ENCODE data around the gene IQCE. TPM values are rescaled to one million over a fixed set of nuclear protein-coding genes. Genes with fewer than 3 reads are reported as not detected.
A peak's percentile ranks its signal among the peaks of the same experiment; 100 is the strongest.

The IQCE gene
- total RNA-seq, 2 donors from 2014 or later: 6.6 to 9.1 TPM

DNA sequence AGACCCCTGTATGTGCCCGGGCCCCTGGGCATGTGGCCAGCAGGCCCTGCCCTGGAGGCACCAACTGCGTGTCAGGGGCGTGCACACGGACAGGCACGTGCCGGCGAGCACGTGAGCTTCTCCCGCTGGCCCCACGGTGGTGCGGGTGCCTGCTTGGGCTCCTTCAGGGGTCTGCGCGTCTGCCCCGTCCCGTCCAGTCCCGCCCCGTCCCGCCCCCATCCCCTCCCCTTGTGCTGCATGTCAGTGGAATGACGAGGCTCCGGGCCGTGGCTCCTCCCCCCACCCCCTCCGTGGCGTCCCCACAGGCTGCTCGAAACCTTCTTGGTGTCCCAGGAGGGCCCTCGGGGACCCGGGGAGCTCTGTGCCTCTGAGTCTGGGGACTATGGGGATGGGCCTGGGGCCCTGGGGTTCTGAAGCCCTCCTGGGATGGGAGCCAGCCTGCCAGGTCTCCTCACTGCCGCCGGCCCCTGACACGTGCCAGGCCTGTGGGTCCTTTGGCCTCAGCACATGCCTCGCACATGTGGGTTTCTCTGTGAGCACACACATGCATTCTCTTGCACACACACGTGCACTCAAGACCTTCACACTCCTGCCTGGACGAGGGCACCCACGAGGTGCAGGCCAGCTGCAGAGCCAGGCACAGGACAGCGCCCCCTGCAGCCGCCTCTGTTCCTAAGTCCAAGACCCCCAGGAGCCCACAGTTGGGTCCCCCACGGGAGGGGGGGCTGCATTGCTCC is 101.7 kb downstream of the IQCE start:
- peaks cover 8% of the 10 kb centered on the region for H3K36me3 ChIP-seq
- H3K4me3 ChIP-seq: no peak overlapping the region
- TF ChIP-seq, protein P1, sequence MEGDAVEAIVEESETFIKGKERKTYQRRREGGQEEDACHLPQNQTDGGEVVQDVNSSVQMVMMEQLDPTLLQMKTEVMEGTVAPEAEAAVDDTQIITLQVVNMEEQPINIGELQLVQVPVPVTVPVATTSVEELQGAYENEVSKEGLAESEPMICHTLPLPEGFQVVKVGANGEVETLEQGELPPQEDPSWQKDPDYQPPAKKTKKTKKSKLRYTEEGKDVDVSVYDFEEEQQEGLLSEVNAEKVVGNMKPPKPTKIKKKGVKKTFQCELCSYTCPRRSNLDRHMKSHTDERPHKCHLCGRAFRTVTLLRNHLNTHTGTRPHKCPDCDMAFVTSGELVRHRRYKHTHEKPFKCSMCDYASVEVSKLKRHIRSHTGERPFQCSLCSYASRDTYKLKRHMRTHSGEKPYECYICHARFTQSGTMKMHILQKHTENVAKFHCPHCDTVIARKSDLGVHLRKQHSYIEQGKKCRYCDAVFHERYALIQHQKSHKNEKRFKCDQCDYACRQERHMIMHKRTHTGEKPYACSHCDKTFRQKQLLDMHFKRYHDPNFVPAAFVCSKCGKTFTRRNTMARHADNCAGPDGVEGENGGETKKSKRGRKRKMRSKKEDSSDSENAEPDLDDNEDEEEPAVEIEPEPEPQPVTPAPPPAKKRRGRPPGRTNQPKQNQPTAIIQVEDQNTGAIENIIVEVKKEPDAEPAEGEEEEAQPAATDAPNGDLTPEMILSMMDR (IDR thresholded peaks at IDR 0.05): peak in 1 of 2 donors; percentile 33
- DNase-seq (ENCODE audit: low spot score): no peak
- H3K9me3 ChIP-seq: no peaks in the 10 kb centered on the region
- peak overlapping the region in 1 of 2 donors; percentile 21 for H3K27ac ChIP-seq
- peaks cover 0 to 31% of the 10 kb centered on the region in 2 donors for H3K4me1 ChIP-seq
- no peaks in the 10 kb centered on the region for H3K27me3 ChIP-seq

DNA sequence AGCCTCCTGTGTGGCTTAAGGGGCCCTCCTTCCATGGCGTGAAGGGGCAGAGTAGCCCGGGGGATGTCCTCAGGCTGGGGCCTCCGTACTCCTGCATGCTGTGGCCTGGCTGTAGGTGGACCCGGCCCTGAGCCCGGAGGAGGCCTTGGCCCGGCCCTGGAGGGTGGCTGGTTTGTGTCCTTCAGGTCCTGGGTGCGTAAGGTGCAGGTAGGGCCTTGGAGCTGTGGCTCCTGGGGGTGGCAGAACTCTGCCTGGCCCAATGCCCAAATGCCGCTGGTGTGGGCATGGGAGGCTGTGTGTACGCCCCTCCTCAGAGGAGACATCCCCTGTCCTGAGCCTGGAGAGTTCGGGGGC is 102.3 kb downstream of the IQCE start:
- DNase-seq (ENCODE audit: low spot score): no peak
- no peak overlapping the region for H3K4me3 ChIP-seq
- no peak overlapping the region for H3K27ac ChIP-seq
- TF ChIP-seq, protein P1 (IDR thresholded peaks at IDR 0.05): no peak
- peaks cover 8% of the 10 kb centered on the region for H3K36me3 ChIP-seq
- H3K4me1 ChIP-seq: peaks cover 0 to 32% of the 10 kb centered on the region in 2 donors
- H3K9me3 ChIP-seq: no peaks in the 10 kb centered on the region
- H3K27me3 ChIP-seq: no peaks in the 10 kb centered on the region

DNA sequence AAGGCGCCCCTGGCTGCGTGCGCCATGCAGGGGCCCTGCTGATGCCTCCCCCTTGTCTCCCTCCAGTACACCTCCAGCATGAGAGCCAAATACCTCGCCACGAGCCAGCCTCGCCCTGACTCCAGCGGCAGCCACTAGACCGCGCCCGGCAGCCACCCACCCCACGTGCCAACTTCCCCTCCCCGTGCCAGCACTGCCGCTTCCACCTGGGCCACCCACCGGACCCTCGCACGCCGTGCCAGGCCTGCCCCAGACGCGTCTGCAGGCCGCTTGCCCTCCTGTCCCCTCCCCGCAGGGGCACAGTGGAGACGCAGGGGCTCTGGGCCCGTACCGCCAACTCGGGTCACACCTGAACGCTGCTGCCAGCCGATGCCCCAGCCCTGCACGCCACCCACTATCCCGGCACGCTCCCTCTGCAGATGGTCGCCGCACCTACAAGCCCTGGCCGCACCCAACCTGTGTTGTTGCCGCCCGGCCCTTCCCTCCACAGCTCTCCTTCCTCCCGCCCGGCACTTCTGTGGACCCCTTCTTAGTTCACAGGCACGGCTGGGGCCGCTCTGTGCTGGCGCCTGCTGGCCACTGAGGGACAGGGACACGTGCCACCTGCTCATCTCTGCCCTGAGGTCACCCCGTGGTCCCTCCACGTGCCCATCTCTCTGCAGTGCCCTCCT is 103.0 kb downstream of the IQCE start:
- Histone ChIP-seq H3K4me1 (peaks cover 0 to 32% of the 10 kb centered on the region in 2 donors), H3K4me3 (no peak overlapping the region), H3K9me3 (no peaks in the 10 kb centered on the region), H3K27me3 (no peaks in the 10 kb centered on the region), H3K36me3 (peaks cover 1% of the 10 kb centered on the region), H3K27ac (no peak overlapping the region)
- no peak for DNase-seq (ENCODE audit: low spot score)
- TF ChIP-seq, protein P1 (IDR thresholded peaks at IDR 0.05): no peak

DNA sequence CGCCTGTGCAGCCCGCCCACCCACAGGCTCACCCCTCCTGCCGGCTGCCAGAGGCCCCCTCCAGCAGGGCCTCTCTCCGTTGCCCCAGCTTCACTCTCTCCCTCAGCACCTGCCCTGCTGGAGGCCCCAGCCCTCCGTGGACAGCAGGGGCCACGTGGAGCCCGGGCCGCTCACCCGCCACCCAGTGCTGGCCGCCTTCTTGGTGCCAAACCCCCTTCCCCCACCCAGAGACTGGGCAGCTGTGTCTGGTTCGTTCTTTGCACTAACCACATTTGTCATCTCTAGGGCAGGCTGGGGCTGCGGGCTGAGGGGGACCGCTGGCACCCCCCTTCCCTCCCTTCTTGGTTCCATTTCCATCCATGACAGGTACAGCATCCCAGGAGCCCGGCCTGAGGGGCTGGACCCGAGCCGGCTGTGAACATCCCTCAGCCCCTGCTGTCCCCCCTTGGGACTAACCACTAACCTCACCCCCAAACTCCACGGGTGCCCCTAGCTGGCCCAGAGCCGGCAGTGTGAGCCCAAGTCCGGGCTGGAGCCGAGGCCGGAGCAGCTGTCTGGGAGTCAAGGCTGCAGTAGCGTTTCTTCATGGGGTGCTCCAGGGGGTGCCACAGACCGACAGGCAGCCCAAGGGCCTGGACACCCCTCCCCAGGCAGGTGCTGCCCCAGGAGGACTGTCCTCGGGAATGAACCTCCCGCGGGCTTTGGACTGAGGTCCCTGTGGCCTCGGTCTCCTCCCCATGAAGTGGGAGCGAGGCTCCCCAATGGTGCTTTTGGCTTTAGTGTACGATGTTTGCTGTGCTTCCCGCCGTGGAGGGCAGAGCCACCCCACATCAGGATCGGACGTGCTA is 103.7 kb downstream of the IQCE start:
- peaks cover 0 to 32% of the 10 kb centered on the region in 2 donors for H3K4me1 ChIP-seq
- H3K36me3 ChIP-seq: no peaks in the 10 kb centered on the region
- TF ChIP-seq, protein P1 (IDR thresholded peaks at IDR 0.05): no peak
- H3K4me3 ChIP-seq: no peak overlapping the region
- H3K9me3 ChIP-seq: no peaks in the 10 kb centered on the region
- no peak for DNase-seq (ENCODE audit: low spot score)
- peak overlapping the region; percentile 45 to 64 for H3K27ac ChIP-seq
- no peaks in the 10 kb centered on the region for H3K27me3 ChIP-seq

- no peak for DNase-seq (ENCODE audit: low spot score)
- peak overlapping the region; percentile 45 to 64 for H3K27ac ChIP-seq
Measured at GRCh38 chr7:2663121-2663886, 104.5 kb downstream of the IQCE start.

More at GRCh38 chr7:2663121-2663886, 104.5 kb downstream of the IQCE start:
- Histone ChIP-seq H3K9me3 (no peaks in the 10 kb centered on the region), H3K36me3 (no peaks in the 10 kb centered on the region), H3K27me3 (no peaks in the 10 kb centered on the region), H3K4me3 (no peak overlapping the region), H3K4me1 (peaks cover 0 to 32% of the 10 kb centered on the region in 2 donors)
- TF ChIP-seq, protein P1 (IDR thresholded peaks at IDR 0.05): no peak

Data from right atrium auricular region (tissue), 2 donors.